Thymus (tissue), 11 donors: ENCODE measurements around the gene ANAPC7. TPM values are rescaled to one million over a fixed set of nuclear protein-coding genes. Genes with fewer than 3 reads are reported as not detected.
"Not testable (repeated sequence)": the region's sequence is repeated elsewhere in the genome, so short reads cannot be mapped to it uniquely, and the experiment has no call there.

Source experiments
- DNase-seq, 9 donors: peaks; one replicate each; pipeline ENCODE4 v3.0.0-alpha.2; 2013; ENCODE audit warnings: low spot score in 9 of 9, low read depth in 6 of 9, missing footprints in 1 of 9
- H3K27ac ChIP-seq, 2 donors: one replicate each; pipeline ENCODE4 v1.5.1; 2013; ENCODE audit warnings: control low read depth in 1 of 2, low read depth in 1 of 2, low read length in 1 of 2, mild to moderate bottlenecking in 1 of 2, moderate library complexity in 1 of 2
- H3K27me3 ChIP-seq, 2 donors: one replicate each; pipeline ENCODE4 v1.5.1; 2013; ENCODE audit warnings: low read length in 1 of 2; ENCODE audit not compliant: control insufficient read depth in 2 of 2, insufficient read depth in 1 of 2
- H3K36me3 ChIP-seq, 2 donors: one replicate each; pipeline ENCODE4 v1.5.1; 2013; ENCODE audit warnings: low read length in 1 of 2, mild to moderate bottlenecking in 1 of 2, moderate library complexity in 1 of 2; ENCODE audit not compliant: control insufficient read depth in 2 of 2, insufficient read depth in 2 of 2
- H3K4me1 ChIP-seq, 2 donors: one replicate each; pipeline ENCODE4 v1.5.1; 2013; ENCODE audit warnings: low read length in 2 of 2; ENCODE audit not compliant: control insufficient read depth in 2 of 2, insufficient read depth in 2 of 2
- H3K4me3 ChIP-seq, 2 donors: one replicate each; pipeline ENCODE4 v1.5.1; 2013; ENCODE audit warnings: low read length in 2 of 2, control low read depth in 1 of 2, mild to moderate bottlenecking in 1 of 2
- H3K9me3 ChIP-seq, 2 donors: one replicate each; pipeline ENCODE4 v1.5.1; 2013; ENCODE audit warnings: low read length in 1 of 2, mild to moderate bottlenecking in 1 of 2; ENCODE audit not compliant: control insufficient read depth in 2 of 2, insufficient read depth in 1 of 2
- WGBS: extraction: QIAGEN DNeasy Blood & Tissue Kit; methylation state at CpG from one replicate; pipeline ENCODE4 v1.1.7; 2013; 5-methylcytosine and 5-hydroxymethylcytosine counted together
- polyA plus RNA-seq: library from polyadenylated mRNA; stranded (reverse); fragments of 200-250 nt; gene quantifications from one replicate; pipeline ENCODE4 v1.2.3, GENCODE V29; 2013
- total RNA-seq: library from RNA; stranded (reverse); fragments of 120-200 nt; gene quantifications from one replicate; pipeline ENCODE4 v1.2.4, GENCODE V29; 2013
- donor health status: healthy.

ANAPC7 gene
- total and polyA plus RNA-seq, 2 donors: 43.2 to 66.6 TPM

DNA sequence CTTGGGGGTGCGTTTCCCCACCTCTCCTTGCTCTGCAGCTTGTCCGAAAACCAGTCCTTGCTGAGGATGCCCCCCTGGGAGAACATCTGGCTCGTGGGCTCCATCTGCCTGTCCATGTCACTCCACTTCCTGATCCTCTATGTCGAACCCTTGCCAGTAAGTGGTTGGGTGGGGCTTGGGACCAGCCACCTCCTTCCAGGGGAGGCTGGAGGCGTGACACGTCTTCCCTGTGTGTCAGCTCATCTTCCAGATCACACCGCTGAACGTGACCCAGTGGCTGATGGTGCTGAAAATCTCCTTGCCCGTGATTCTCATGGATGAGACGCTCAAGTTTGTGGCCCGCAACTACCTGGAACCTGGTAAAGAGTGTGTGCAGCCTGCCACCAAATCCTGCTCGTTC is 57.5 kb downstream of the ANAPC7 start:
- Histone ChIP-seq H3K9me3 (peaks cover 0 to 1% of the 10 kb centered on the region in 2 donors), H3K27ac (peak overlapping the region in 1 of 2 donors; percentile 36), H3K27me3 (no peaks in the 10 kb centered on the region), H3K36me3 (peaks cover 59 to 91% of the 10 kb centered on the region in 2 donors), H3K4me3 (no peak overlapping the region), H3K4me1 (peaks cover 0 to 17% of the 10 kb centered on the region in 2 donors)
- no peak for DNase-seq
- 97% methylated on average over 12 of the region's 12 CpGs for WGBS

DNA sequence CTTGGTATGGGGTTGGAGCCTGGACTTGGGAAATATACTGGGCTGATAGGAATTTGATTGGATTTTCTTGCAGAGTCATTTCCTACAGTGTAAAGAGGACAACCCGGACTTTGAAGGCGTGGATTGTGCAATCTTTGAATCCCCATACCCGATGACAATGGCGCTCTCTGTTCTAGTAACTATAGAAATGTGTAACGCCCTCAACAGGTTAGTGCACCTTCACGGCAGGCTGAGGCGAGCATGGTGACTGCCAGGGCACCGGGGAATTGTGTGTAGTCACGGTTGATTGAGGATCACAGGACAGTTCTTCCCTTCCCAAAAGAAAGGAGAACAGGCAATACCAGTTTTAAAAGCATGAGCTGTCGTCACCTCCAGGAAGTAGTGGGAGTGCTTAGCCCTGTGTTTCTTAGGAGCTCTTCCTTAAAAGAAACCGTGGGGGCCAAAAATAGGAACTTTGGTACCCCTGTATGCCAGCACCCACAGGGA is 58.3 kb downstream of the ANAPC7 start:
- DNase-seq: no peak
- Histone ChIP-seq H3K36me3 (peaks cover 63 to 93% of the 10 kb centered on the region in 2 donors), H3K9me3 (peaks cover 0 to 1% of the 10 kb centered on the region in 2 donors), H3K4me1 (peaks cover 0 to 17% of the 10 kb centered on the region in 2 donors), H3K27me3 (no peaks in the 10 kb centered on the region), H3K27ac (peak overlapping the region in 1 of 2 donors; percentile 36), H3K4me3 (no peak overlapping the region)
- WGBS: 85% methylated on average over 11 of the region's 11 CpGs

DNA sequence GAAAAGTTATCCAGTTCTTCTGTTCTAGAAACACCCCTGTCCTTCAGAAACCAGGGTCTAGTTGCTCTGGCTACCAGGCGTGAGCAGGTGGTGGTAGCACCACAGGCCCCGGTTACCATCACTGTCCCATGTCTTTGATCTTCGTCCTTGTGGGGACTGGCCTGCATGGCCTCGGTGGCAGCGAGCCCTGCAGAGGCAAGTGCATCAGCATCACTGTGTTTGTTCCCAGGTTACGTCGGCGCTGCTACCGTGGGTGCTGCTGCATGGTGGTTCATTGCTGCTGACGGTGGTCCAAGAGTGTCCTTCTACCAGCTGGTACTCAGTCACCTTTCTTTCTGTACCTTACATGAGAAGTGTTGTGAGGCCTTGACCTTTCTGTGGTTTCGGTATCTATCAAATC is 58.9 kb downstream of the ANAPC7 start:
- Histone ChIP-seq H3K36me3 (peaks cover 64 to 98% of the 10 kb centered on the region in 2 donors), H3K4me3 (no peak overlapping the region), H3K4me1 (peaks cover 0 to 12% of the 10 kb centered on the region in 2 donors), H3K27ac (no peak overlapping the region), H3K27me3 (no peaks in the 10 kb centered on the region), H3K9me3 (peaks cover 0 to 1% of the 10 kb centered on the region in 2 donors)
- no peak for DNase-seq
- 97% methylated on average over 11 of the region's 11 CpGs for WGBS

DNA sequence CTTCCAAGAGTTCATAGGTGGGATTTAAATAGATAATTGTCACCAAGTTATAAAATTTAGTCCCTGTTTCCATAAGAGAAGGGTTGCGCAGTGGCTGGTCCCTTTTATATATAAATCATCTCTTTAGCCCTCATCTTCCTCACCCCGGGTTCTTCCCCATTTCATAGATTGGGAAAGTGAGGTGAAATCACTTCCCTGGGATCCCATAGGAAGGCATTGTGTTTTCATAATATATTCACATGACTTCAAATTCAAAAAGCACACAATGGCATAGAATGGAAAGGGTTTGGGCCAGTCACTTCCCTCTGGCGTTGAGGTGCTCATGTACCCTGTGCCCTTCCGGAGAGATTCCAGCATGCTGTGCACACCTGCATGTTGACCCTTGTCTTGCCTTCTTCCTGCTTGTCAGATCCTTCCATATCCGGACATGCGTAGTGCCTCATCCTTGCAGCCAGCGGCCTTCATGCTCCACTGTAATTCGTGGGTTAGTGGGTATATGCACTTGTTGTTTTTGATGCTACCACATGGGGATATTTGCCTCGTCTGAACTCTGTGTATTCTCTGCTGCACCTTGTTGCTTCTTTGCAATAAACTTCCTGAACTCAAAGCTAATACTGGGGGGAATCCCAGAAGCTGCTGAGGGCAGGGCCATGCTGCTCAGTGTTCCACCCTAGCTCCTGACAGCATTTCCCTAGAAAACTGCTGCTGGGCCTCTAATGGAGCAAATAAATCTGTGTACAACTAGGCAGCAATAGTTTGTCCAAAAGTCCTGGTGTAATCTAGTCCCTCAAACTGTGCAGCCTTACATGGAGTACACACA is 59.6 kb downstream of the ANAPC7 start:
- no peak overlapping the region for H3K4me3 ChIP-seq
- H3K9me3 ChIP-seq: peaks cover 0 to 1% of the 10 kb centered on the region in 2 donors
- no peaks in the 10 kb centered on the region for H3K27me3 ChIP-seq
- peaks cover 71 to 99% of the 10 kb centered on the region in 2 donors for H3K36me3 ChIP-seq
- H3K4me1 ChIP-seq: peaks cover 0 to 5% of the 10 kb centered on the region in 2 donors
- DNase-seq: no peak
- 94% methylated on average over 9 of the region's 9 CpGs for WGBS
- no peak overlapping the region for H3K27ac ChIP-seq

DNA sequence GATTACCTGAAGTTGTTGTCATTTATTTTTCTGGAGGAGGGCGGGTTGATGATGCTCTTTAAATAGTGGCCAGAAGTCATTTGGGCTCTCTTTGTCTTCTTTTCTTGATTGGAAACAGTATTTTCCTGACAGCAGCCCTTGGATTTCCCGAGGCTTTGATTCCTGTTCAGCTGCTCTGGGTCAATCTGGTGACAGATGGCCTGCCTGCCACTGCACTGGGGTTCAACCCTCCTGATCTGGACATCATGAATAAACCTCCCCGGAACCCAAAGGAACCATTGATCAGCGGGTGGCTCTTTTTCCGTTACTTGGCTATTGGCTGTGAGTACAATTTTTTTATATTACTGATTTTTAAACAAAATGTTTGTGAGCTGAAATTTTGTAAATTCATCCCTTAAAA is 60.4 kb downstream of the ANAPC7 start:
- 99% methylated on average over 5 of the region's 5 CpGs for WGBS
- no peaks in the 10 kb centered on the region for H3K4me1 ChIP-seq
- H3K27me3 ChIP-seq: no peaks in the 10 kb centered on the region
- DNase-seq: no peak
- H3K36me3 ChIP-seq: peaks cover 73 to 99% of the 10 kb centered on the region in 2 donors
- H3K27ac ChIP-seq: no peak overlapping the region
- no peak overlapping the region for H3K4me3 ChIP-seq
- H3K9me3 ChIP-seq: peaks cover 0 to 1% of the 10 kb centered on the region in 2 donors

DNA sequence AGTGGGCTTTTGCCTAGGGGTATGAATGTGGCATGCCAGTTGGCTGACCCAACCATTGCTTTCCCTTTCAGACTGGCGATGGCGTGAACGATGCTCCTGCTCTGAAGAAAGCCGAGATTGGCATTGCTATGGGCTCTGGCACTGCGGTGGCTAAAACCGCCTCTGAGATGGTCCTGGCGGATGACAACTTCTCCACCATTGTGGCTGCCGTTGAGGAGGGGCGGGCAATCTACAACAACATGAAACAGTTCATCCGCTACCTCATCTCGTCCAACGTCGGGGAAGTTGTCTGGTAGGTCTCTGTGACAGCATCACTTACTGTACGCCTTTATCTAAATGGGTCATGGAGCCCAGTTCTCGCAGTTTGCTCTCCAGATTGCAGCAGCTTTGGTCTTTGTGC is 61.4 kb downstream of the ANAPC7 start:
- 99% methylated on average over 15 of the region's 15 CpGs for WGBS
- no peak overlapping the region for H3K27ac ChIP-seq
- no peak for DNase-seq
- H3K4me1 ChIP-seq: no peaks in the 10 kb centered on the region
- no peak overlapping the region for H3K4me3 ChIP-seq
- H3K36me3 ChIP-seq: peaks cover 73 to 99% of the 10 kb centered on the region in 2 donors
- no peaks in the 10 kb centered on the region for H3K27me3 ChIP-seq
- H3K9me3 ChIP-seq: peaks cover 0 to 1% of the 10 kb centered on the region in 2 donors

DNA sequence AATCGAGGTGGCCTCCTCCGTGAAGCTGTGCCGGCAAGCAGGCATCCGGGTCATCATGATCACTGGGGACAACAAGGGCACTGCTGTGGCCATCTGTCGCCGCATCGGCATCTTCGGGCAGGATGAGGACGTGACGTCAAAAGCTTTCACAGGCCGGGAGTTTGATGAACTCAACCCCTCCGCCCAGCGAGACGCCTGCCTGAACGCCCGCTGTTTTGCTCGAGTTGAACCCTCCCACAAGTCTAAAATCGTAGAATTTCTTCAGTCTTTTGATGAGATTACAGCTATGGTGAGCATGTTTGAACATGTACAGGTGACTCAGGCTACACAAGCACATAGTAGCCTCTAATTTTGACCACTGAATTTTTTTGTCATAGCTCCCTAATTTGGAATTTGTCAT is 62.8 kb downstream of the ANAPC7 start:
- Histone ChIP-seq H3K36me3 (peaks cover 80 to 99% of the 10 kb centered on the region in 2 donors), H3K9me3 (peaks cover 0 to under 1% of the 10 kb centered on the region in 2 donors), H3K27me3 (no peaks in the 10 kb centered on the region), H3K4me3 (no peak overlapping the region), H3K27ac (no peak overlapping the region), H3K4me1 (no peaks in the 10 kb centered on the region)
- no peak for DNase-seq
- WGBS: 97% methylated on average over 18 of the region's 18 CpGs

DNA sequence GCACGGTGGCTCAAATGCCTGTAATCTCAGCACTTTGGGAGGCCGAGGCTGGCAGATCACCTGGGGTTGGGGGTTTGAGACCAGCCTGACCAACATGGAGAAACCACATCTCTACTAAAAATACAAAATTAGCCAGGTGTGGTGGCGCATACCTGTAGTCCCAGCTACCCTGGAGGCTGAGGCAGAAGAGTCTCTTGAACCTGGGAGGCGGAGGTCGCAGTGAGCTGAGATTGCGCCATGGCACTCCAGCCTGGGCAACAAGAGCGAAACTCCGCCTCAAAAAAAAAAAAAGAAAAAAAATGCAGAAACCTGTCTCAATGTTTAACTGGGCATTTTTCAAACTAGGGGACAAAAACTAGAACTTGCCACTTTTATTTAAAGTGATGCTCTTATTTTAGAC is 63.2 kb downstream of the ANAPC7 start:
- not testable (repeated sequence) for H3K27me3 ChIP-seq, DNase-seq, H3K4me1 ChIP-seq, H3K27ac ChIP-seq, H3K9me3 ChIP-seq, H3K4me3 ChIP-seq
- peaks cover 80 to 99% of the 10 kb centered on the region in 2 donors for H3K36me3 ChIP-seq
- 98% methylated on average over 8 of the region's 8 CpGs for WGBS

DNA sequence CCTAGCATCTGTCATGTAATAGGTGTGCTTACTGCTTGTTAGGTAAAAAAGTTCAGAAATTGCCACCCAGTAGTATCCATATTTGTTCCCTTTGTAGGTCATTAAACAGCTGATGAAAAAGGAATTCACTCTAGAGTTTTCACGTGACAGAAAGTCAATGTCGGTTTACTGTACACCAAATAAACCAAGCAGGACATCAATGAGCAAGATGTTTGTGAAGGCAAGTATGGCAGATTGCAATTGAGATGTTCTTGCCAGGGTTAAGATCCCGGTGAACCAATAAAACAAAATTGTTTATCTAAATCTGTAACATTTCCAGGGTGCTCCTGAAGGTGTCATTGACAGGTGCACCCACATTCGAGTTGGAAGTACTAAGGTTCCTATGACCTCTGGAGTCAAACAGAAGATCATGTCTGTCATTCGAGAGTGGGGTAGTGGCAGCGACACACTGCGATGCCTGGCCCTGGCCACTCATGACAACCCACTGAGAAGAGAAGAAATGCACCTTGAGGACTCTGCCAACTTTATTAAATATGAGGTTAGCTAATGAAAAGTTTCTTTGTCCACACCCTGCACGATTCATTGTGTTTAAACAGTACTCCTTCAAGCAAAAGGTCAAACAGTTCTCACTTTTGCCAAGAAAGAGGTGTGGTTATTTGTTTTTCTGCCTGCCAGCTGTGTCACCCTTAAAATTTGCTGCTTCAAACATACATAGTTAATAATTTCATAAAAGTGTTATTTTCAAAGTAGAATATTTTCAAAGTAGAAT is 64.1 kb downstream of the ANAPC7 start:
- no peaks in the 10 kb centered on the region for H3K9me3 ChIP-seq
- no peak for DNase-seq
- no peaks in the 10 kb centered on the region for H3K27me3 ChIP-seq
- H3K4me1 ChIP-seq: no peaks in the 10 kb centered on the region
- 97% methylated on average over 8 of the region's 8 CpGs for WGBS
- H3K27ac ChIP-seq: no peak overlapping the region
- peaks cover 80 to 99% of the 10 kb centered on the region in 2 donors for H3K36me3 ChIP-seq
- no peak overlapping the region for H3K4me3 ChIP-seq
